ENCODE data around the gene RAB3A.

RAB3A gene

DNA sequence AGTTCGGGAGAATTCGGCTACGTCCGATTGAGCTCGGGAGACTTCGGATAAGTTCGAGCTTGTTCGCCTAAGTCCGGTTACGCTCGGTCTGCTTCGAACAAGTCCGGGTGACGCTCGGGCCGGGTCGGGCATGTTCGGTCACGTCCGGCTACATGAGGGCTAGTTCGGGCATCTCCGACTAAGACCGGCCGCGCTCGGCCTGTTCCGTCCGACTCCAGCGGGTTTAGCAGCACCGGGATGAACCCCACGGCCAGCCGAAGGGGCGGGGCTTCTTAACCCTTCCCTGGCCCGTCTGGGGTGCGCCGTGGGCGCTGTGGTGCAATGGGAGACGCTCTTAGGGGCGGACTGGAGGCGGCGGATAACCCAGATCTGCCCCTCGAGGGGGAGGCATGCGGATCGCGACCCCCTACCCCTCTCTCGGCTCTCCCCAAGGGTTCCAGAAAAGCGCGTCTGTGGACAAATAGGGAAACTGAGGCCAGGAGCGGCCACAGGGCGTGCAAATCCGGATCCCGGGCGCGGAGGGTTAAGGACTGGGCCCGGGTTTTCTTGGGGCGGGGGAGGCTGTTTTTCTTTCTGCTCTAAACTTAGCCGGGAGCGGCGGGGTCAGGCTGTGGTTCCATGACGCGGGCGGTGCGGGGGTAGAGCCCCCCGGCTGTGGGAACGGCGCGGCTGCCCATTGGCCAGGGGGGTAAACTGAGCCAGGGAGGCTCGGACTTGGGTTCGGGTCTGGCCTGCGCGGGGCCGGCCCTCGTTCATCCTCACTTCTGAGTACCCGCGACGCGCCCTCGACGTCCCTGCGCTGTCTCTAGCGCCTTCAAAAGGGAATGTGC lies 20.9 kb upstream of the RAB3A start:
- no peak overlapping the region for H3K27ac ChIP-seq (ENCODE audit: low read depth, low read length)
- peaks cover 26 to 53% (median 42%) of the 10 kb centered on the region in 5 donors for H3K27me3 ChIP-seq (ENCODE audit: control insufficient read depth in 5 of 5, insufficient read depth in 4 of 5, low read length in 5 of 5)
- H3K9ac ChIP-seq (ENCODE audit: low read length in 5 of 5), result peak overlapping the region in 4 of 5 donors; percentile 56 to 87 (median 74)
- H3K4me3 ChIP-seq (ENCODE audit: low read depth in 1 of 5, low read length in 5 of 5), result peak overlapping the region; percentile 54 to 68 (median 63)
- H3K4me1 ChIP-seq (ENCODE audit: control insufficient read depth in 5 of 5, insufficient read depth in 5 of 5, low read length in 5 of 5), result peaks cover 0 to 24% (median 22%) of the 10 kb centered on the region in 5 donors
- H3K36me3 ChIP-seq (ENCODE audit: control insufficient read depth in 5 of 5, insufficient read depth in 5 of 5, low read length in 5 of 5), result no peaks in the 10 kb centered on the region
- H3K9me3 ChIP-seq (ENCODE audit: control insufficient read depth in 5 of 5, low read length in 5 of 5), result no peaks in the 10 kb centered on the region

GRCh38 chr19:18223860-18224524 lies 20.1 kb upstream of the RAB3A start:
- H3K27me3 ChIP-seq (ENCODE audit: control insufficient read depth in 5 of 5, insufficient read depth in 4 of 5, low read length in 5 of 5), result peaks cover 26 to 50% (median 40%) of the 10 kb centered on the region in 5 donors
- H3K9ac ChIP-seq (ENCODE audit: low read length in 5 of 5), result peak overlapping the region; percentile 40 to 87 (median 57)
- no peak overlapping the region for H3K27ac ChIP-seq (ENCODE audit: low read depth, low read length)

DNA sequence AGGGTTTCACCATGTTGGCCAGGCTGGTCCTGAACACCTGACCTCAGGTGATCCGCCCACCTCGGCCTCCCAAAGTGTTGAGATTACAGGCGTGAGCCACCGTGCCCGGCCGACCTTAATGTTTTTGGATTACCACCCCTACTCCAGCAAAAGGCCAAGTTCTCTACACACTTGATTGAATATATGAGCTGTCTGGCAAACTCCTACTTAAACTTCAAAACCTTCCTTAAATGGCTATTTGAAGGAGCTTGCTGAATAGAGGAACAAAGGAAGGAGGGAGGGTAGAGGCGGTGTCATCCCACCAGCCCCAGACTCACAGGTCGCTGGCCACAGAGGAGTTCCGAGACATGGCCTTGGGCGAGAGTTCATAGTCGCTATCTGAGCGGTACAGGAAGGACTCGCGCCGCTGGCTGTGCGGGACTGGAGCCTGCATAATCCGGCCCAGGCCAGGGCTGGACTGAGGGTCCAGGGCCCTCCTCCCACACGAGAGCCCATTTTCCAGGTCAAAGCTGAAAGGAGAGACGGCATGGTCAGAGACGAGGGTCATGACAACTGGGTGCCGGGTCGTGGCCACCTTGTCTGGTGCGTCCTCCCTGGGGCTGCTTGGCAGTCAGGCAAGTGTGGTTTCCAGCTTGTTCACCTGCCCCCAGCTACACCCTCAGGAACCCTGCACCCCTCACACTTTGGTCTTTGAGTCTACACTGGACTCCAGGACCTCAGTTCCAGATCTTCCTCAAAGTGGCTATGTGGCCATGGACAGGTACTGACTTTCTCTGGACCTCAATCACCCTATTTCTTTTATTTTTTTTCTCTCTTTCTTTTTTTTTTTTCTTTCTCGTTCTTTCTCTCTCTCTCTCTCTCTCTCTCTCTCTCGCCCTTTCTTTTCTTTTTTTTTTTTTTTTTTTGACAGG lies 18.2 kb upstream of the RAB3A start:
- H3K27ac ChIP-seq (ENCODE audit: low read depth, low read length), result no peak overlapping the region
- H3K36me3 ChIP-seq (ENCODE audit: control insufficient read depth in 5 of 5, insufficient read depth in 5 of 5, low read length in 5 of 5), result no peaks in the 10 kb centered on the region

More at GRCh38 chr19:18223860-18224524, 20.1 kb upstream of the RAB3A start:
- Histone ChIP-seq H3K36me3 (ENCODE audit: control insufficient read depth in 5 of 5, insufficient read depth in 5 of 5, low read length in 5 of 5) (no peaks in the 10 kb centered on the region), H3K4me1 (ENCODE audit: control insufficient read depth in 5 of 5, insufficient read depth in 5 of 5, low read length in 5 of 5) (peaks cover 0 to 24% (median 22%) of the 10 kb centered on the region in 5 donors), H3K9me3 (ENCODE audit: control insufficient read depth in 5 of 5, low read length in 5 of 5) (no peaks in the 10 kb centered on the region), H3K4me3 (ENCODE audit: low read depth in 1 of 5, low read length in 5 of 5) (peak overlapping the region; percentile 54 to 68 (median 63))

GRCh38 chr19:18220632-18221275 lies 16.9 kb upstream of the RAB3A start:
- Histone ChIP-seq H3K36me3 (ENCODE audit: control insufficient read depth in 5 of 5, insufficient read depth in 5 of 5, low read length in 5 of 5) (no peaks in the 10 kb centered on the region), H3K27ac (ENCODE audit: low read depth, low read length) (no peak overlapping the region), H3K4me3 (ENCODE audit: low read depth in 1 of 5, low read length in 5 of 5) (no peak overlapping the region), H3K27me3 (ENCODE audit: control insufficient read depth in 5 of 5, insufficient read depth in 4 of 5, low read length in 5 of 5) (peaks cover 9 to 30% (median 22%) of the 10 kb centered on the region in 5 donors), H3K9ac (ENCODE audit: low read length in 5 of 5) (no peak overlapping the region), H3K4me1 (ENCODE audit: control insufficient read depth in 5 of 5, insufficient read depth in 5 of 5, low read length in 5 of 5) (peaks cover 0 to 21% (median 18%) of the 10 kb centered on the region in 5 donors), H3K9me3 (ENCODE audit: control insufficient read depth in 5 of 5, low read length in 5 of 5) (no peaks in the 10 kb centered on the region)

More for the DNA sequence above, 18.2 kb upstream of the RAB3A start:
- Histone ChIP-seq H3K4me1 (ENCODE audit: control insufficient read depth in 5 of 5, insufficient read depth in 5 of 5, low read length in 5 of 5) (peaks cover 0 to 24% (median 22%) of the 10 kb centered on the region in 5 donors), H3K9ac (ENCODE audit: low read length in 5 of 5) (no peak overlapping the region), H3K27me3 (ENCODE audit: control insufficient read depth in 5 of 5, insufficient read depth in 4 of 5, low read length in 5 of 5) (peaks cover 17 to 40% (median 31%) of the 10 kb centered on the region in 5 donors), H3K9me3 (ENCODE audit: control insufficient read depth in 5 of 5, low read length in 5 of 5) (no peaks in the 10 kb centered on the region), H3K4me3 (ENCODE audit: low read depth in 1 of 5, low read length in 5 of 5) (no peak overlapping the region)

DNA sequence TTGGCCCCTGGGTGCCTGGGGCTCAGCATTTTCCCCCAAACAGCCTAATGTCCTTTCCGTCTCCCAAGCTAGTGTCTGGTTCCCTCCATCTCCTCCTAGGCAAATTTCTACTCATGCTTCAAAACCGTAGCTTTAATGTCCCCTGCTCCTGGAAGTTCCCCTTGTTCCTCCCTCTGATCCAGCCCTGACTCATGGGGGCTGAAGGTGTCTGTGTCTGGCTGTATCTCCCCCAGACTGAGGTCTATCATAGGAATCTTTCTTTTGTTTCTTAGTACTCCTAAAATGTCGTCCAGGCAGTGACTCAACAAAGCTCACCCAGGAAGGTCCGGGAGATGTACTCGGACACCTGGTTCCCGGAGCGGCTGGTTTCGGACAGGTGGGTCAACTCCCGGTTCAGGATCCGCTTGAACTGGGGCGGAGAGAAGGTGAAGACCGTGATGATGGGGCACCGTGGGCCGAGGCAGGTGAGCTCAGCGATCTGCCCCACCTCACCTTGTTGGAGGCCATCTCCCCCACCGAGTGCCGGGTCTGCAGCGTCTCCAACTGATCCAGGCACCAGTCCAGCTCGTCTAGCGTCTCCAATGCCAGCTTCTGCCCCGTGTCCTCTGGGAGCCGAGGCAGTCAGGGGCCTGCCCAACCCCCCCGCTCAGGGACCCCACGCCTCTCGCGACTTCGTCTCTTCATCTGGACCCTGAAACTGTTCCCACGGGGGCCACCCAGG lies 16.2 kb upstream of the RAB3A start:
- Histone ChIP-seq H3K36me3 (ENCODE audit: control insufficient read depth in 5 of 5, insufficient read depth in 5 of 5, low read length in 5 of 5) (no peaks in the 10 kb centered on the region), H3K9me3 (ENCODE audit: control insufficient read depth in 5 of 5, low read length in 5 of 5) (no peaks in the 10 kb centered on the region), H3K4me3 (ENCODE audit: low read depth in 1 of 5, low read length in 5 of 5) (no peak overlapping the region), H3K27ac (ENCODE audit: low read depth, low read length) (no peak overlapping the region), H3K4me1 (ENCODE audit: control insufficient read depth in 5 of 5, insufficient read depth in 5 of 5, low read length in 5 of 5) (peaks cover 0 to 14% (median 12%) of the 10 kb centered on the region in 5 donors), H3K27me3 (ENCODE audit: control insufficient read depth in 5 of 5, insufficient read depth in 4 of 5, low read length in 5 of 5) (peaks cover 2 to 23% (median 15%) of the 10 kb centered on the region in 5 donors), H3K9ac (ENCODE audit: low read length in 5 of 5) (no peak overlapping the region)

- no peaks in the 10 kb centered on the region for H3K9me3 ChIP-seq (ENCODE audit: control insufficient read depth in 5 of 5, low read length in 5 of 5)
- peaks cover 0 to under 1% (median 0%) of the 10 kb centered on the region in 5 donors for H3K4me1 ChIP-seq (ENCODE audit: control insufficient read depth in 5 of 5, insufficient read depth in 5 of 5, low read length in 5 of 5)
- no peak overlapping the region for H3K9ac ChIP-seq (ENCODE audit: low read length in 5 of 5)
- no peaks in the 10 kb centered on the region for H3K36me3 ChIP-seq (ENCODE audit: control insufficient read depth in 5 of 5, insufficient read depth in 5 of 5, low read length in 5 of 5)
- H3K27ac ChIP-seq (ENCODE audit: low read depth, low read length), result no peak overlapping the region
- H3K27me3 ChIP-seq (ENCODE audit: control insufficient read depth in 5 of 5, insufficient read depth in 4 of 5, low read length in 5 of 5), result peaks cover 0 to 23% (median 11%) of the 10 kb centered on the region in 5 donors
- H3K4me3 ChIP-seq (ENCODE audit: low read depth in 1 of 5, low read length in 5 of 5), result no peak overlapping the region
Observed at GRCh38 chr19:18218600-18218999, 14.8 kb upstream of the RAB3A start.

- Histone ChIP-seq H3K36me3 (ENCODE audit: control insufficient read depth in 5 of 5, insufficient read depth in 5 of 5, low read length in 5 of 5) (no peaks in the 10 kb centered on the region), H3K4me1 (ENCODE audit: control insufficient read depth in 5 of 5, insufficient read depth in 5 of 5, low read length in 5 of 5) (no peaks in the 10 kb centered on the region), H3K9me3 (ENCODE audit: control insufficient read depth in 5 of 5, low read length in 5 of 5) (no peaks in the 10 kb centered on the region), H3K27ac (ENCODE audit: low read depth, low read length) (no peak overlapping the region), H3K9ac (ENCODE audit: low read length in 5 of 5) (no peak overlapping the region), H3K4me3 (ENCODE audit: low read depth in 1 of 5, low read length in 5 of 5) (no peak overlapping the region), H3K27me3 (ENCODE audit: control insufficient read depth in 5 of 5, insufficient read depth in 4 of 5, low read length in 5 of 5) (peaks cover 0 to 23% (median 11%) of the 10 kb centered on the region in 5 donors)
Observed at GRCh38 chr19:18218159-18218558, 14.3 kb upstream of the RAB3A start.

GRCh38 chr19:18216789-18217188 lies 12.9 kb upstream of the RAB3A start:
- H3K9ac ChIP-seq (ENCODE audit: low read length in 5 of 5), result no peak overlapping the region
- no peaks in the 10 kb centered on the region for H3K36me3 ChIP-seq (ENCODE audit: control insufficient read depth in 5 of 5, insufficient read depth in 5 of 5, low read length in 5 of 5)
- no peaks in the 10 kb centered on the region for H3K9me3 ChIP-seq (ENCODE audit: control insufficient read depth in 5 of 5, low read length in 5 of 5)
- H3K27ac ChIP-seq (ENCODE audit: low read depth, low read length), result no peak overlapping the region
- H3K4me3 ChIP-seq (ENCODE audit: low read depth in 1 of 5, low read length in 5 of 5), result no peak overlapping the region
- H3K27me3 ChIP-seq (ENCODE audit: control insufficient read depth in 5 of 5, insufficient read depth in 4 of 5, low read length in 5 of 5), result peaks cover 0 to 19% (median 8%) of the 10 kb centered on the region in 5 donors
- no peaks in the 10 kb centered on the region for H3K4me1 ChIP-seq (ENCODE audit: control insufficient read depth in 5 of 5, insufficient read depth in 5 of 5, low read length in 5 of 5)

Data from subcutaneous abdominal adipose tissue (tissue), 5 donors.